K562 (cell line): ENCODE results near the gene NOBOX. TPM values are rescaled to one million over a fixed set of nuclear protein-coding genes. Genes with fewer than 3 reads are reported as not detected.

Experiments
- polyA plus RNA-seq, 8 experiments: library from polyadenylated mRNA; depleted of rRNA in 4 of 8; stranded (reverse) in 5 of 8; unstranded in 3 of 8; fragments of >200 nt; fragmentation: Nextera tagmentation in 2 of 8; fragmentation: Illumina TruSeq in 1 of 8; extraction: Ambion mirVana in 2 of 8; extraction: Trizol in 1 of 8; gene quantifications; 2 replicates each; pipeline versions ENCODE4 v1.2.1 to v1.2.3, GENCODE V29; 2011 to 2014; ENCODE audit warnings: inconsistent platforms in 1 of 8, missing spikeins in 1 of 8
- small RNA-seq: library from RNA; depleted of rRNA; stranded (forward); fragments of <200 nt; gene quantifications from one replicate; pipeline ENCODE3, GENCODE V24; 2014
- total RNA-seq, 7 experiments: library from RNA; depleted of rRNA in 6 of 7; stranded (reverse); fragments of >200 nt in 6 of 7; fragmentation: Illumina TruSeq in 2 of 7; extraction: Trizol in 2 of 7; gene quantifications; 2 replicates each; pipeline versions ENCODE4 v1.2.1 to v1.2.3, GENCODE V29; 2011 to 2021; ENCODE audit warnings: low replicate concordance in 1 of 7

The NOBOX gene
- total and polyA plus RNA-seq, 9 of the 15 experiments (the other 6 are each of a cell fraction or from before 2014, with no cell fraction given): not detected

Small RNA genes lying within 50 kb of the gene (small RNA-seq; reads per million reads assigned to genes)
- not detected for gene RNU6ATAC40P

Other genes starting within 250 kb of the NOBOX start
- not detected in 2 replicates for gene CTAGE4, start 220.2 kb downstream of the NOBOX start, total RNA-seq (2014; rRNA removed)
- not detected in 2 replicates for gene CTAGE4, start 220.2 kb downstream of the NOBOX start, total RNA-seq (2014; rRNA removed; fragmentation: Illumina TruSeq; extraction: Trizol)
- gene CTAGE4, start 220.2 kb downstream of the NOBOX start, total RNA-seq (2015; rRNA removed; fragmentation: Illumina TruSeq; extraction: Trizol): 0.04 TPM in 1 of 2 replicates, not detected in the other
- 0.07 TPM in 1 of 2 replicates, not detected in the other for gene CTAGE4, start 220.2 kb downstream of the NOBOX start, total RNA-seq (2021)
- gene CTAGE4, start 220.2 kb downstream of the NOBOX start, polyA plus RNA-seq (2011; rRNA removed): 0.08 and 0.17 TPM in 2 replicates
- not detected in 2 replicates for gene CTAGE4, start 220.2 kb downstream of the NOBOX start, polyA plus RNA-seq (2014; fragmentation: Illumina TruSeq; extraction: Trizol)
- not detected for gene CTAGE4, start 220.2 kb downstream of the NOBOX start, polyA plus RNA-seq (2014; fragmentation: Nextera tagmentation; extraction: Ambion mirVana)
- gene CTAGE4, start 220.2 kb downstream of the NOBOX start, polyA plus RNA-seq (2014; rRNA removed): 0.07 TPM in 1 of 2 replicates, not detected in the other
- not detected in 2 replicates for gene ARHGEF35, start 207.9 kb downstream of the NOBOX start, total RNA-seq (2014; rRNA removed)
- 0.22 and 0.36 TPM in 2 replicates for gene ARHGEF35, start 207.9 kb downstream of the NOBOX start, total RNA-seq (2014; rRNA removed; fragmentation: Illumina TruSeq; extraction: Trizol)
- gene ARHGEF35, start 207.9 kb downstream of the NOBOX start, total RNA-seq (2015; rRNA removed; fragmentation: Illumina TruSeq; extraction: Trizol): 0.30 and 0.33 TPM in 2 replicates
- gene ARHGEF35, start 207.9 kb downstream of the NOBOX start, total RNA-seq (2021): 0.22 and 0.49 TPM in 2 replicates
- gene ARHGEF35, start 207.9 kb downstream of the NOBOX start, polyA plus RNA-seq (2011; rRNA removed): 0.39 and 0.59 TPM in 2 replicates
- gene ARHGEF35, start 207.9 kb downstream of the NOBOX start, polyA plus RNA-seq (2014; fragmentation: Illumina TruSeq; extraction: Trizol): 0.21 TPM in 2 replicates
- gene ARHGEF35, start 207.9 kb downstream of the NOBOX start, polyA plus RNA-seq (2014; fragmentation: Nextera tagmentation; extraction: Ambion mirVana): not detected
- 0.16 TPM in 1 of 2 replicates, not detected in the other for gene ARHGEF35, start 207.9 kb downstream of the NOBOX start, polyA plus RNA-seq (2014; rRNA removed)
- gene OR2A42, start 164.1 kb downstream of the NOBOX start, total RNA-seq (2014; rRNA removed): not detected in 2 replicates
- not detected in 2 replicates for gene OR2A42, start 164.1 kb downstream of the NOBOX start, total RNA-seq (2014; rRNA removed; fragmentation: Illumina TruSeq; extraction: Trizol)
- gene OR2A42, start 164.1 kb downstream of the NOBOX start, total RNA-seq (2015; rRNA removed; fragmentation: Illumina TruSeq; extraction: Trizol): not detected in 2 replicates
- not detected in 2 replicates for gene OR2A42, start 164.1 kb downstream of the NOBOX start, total RNA-seq (2021)
- gene OR2A42, start 164.1 kb downstream of the NOBOX start, polyA plus RNA-seq (2011; rRNA removed): not detected in 2 replicates
- gene OR2A42, start 164.1 kb downstream of the NOBOX start, polyA plus RNA-seq (2014; fragmentation: Illumina TruSeq; extraction: Trizol): not detected in 2 replicates
- gene OR2A42, start 164.1 kb downstream of the NOBOX start, polyA plus RNA-seq (2014; fragmentation: Nextera tagmentation; extraction: Ambion mirVana): not detected
- not detected in 2 replicates for gene OR2A42, start 164.1 kb downstream of the NOBOX start, polyA plus RNA-seq (2014; rRNA removed)
- gene OR2A7, start 138.9 kb downstream of the NOBOX start, total RNA-seq (2014; rRNA removed): not detected in 2 replicates
- gene OR2A7, start 138.9 kb downstream of the NOBOX start, total RNA-seq (2014; rRNA removed; fragmentation: Illumina TruSeq; extraction: Trizol): not detected in 2 replicates
- gene OR2A7, start 138.9 kb downstream of the NOBOX start, total RNA-seq (2015; rRNA removed; fragmentation: Illumina TruSeq; extraction: Trizol): not detected in 2 replicates
- not detected in 2 replicates for gene OR2A7, start 138.9 kb downstream of the NOBOX start, total RNA-seq (2021)
- 0.06 and 0.08 TPM in 2 replicates for gene OR2A7, start 138.9 kb downstream of the NOBOX start, polyA plus RNA-seq (2011; rRNA removed)
- not detected in 2 replicates for gene OR2A7, start 138.9 kb downstream of the NOBOX start, polyA plus RNA-seq (2014; fragmentation: Illumina TruSeq; extraction: Trizol)
- gene OR2A7, start 138.9 kb downstream of the NOBOX start, polyA plus RNA-seq (2014; fragmentation: Nextera tagmentation; extraction: Ambion mirVana): under 1 TPM; 0.03 to 0.10 TPM
- gene OR2A7, start 138.9 kb downstream of the NOBOX start, polyA plus RNA-seq (2014; rRNA removed): not detected in 2 replicates
- not detected in 2 replicates for gene CTAGE8, start 134.4 kb downstream of the NOBOX start, total RNA-seq (2014; rRNA removed)
- gene CTAGE8, start 134.4 kb downstream of the NOBOX start, total RNA-seq (2014; rRNA removed; fragmentation: Illumina TruSeq; extraction: Trizol): not detected in 2 replicates
- 0.04 TPM in 1 of 2 replicates, not detected in the other for gene CTAGE8, start 134.4 kb downstream of the NOBOX start, total RNA-seq (2015; rRNA removed; fragmentation: Illumina TruSeq; extraction: Trizol)
- 0.11 TPM in 1 of 2 replicates, not detected in the other for gene CTAGE8, start 134.4 kb downstream of the NOBOX start, total RNA-seq (2021)
- 0.04 TPM in 1 of 2 replicates, not detected in the other for gene CTAGE8, start 134.4 kb downstream of the NOBOX start, polyA plus RNA-seq (2011; rRNA removed)
- not detected in 2 replicates for gene CTAGE8, start 134.4 kb downstream of the NOBOX start, polyA plus RNA-seq (2014; fragmentation: Illumina TruSeq; extraction: Trizol)
- not detected for gene CTAGE8, start 134.4 kb downstream of the NOBOX start, polyA plus RNA-seq (2014; fragmentation: Nextera tagmentation; extraction: Ambion mirVana)
- gene CTAGE8, start 134.4 kb downstream of the NOBOX start, polyA plus RNA-seq (2014; rRNA removed): not detected in 2 replicates
- not detected in 2 replicates for gene OR2A1, start 91.3 kb downstream of the NOBOX start, total RNA-seq (2014; rRNA removed)
- not detected in 2 replicates for gene OR2A1, start 91.3 kb downstream of the NOBOX start, total RNA-seq (2014; rRNA removed; fragmentation: Illumina TruSeq; extraction: Trizol)
- not detected in 2 replicates for gene OR2A1, start 91.3 kb downstream of the NOBOX start, total RNA-seq (2015; rRNA removed; fragmentation: Illumina TruSeq; extraction: Trizol)
- gene OR2A1, start 91.3 kb downstream of the NOBOX start, total RNA-seq (2021): not detected in 2 replicates
- gene OR2A1, start 91.3 kb downstream of the NOBOX start, polyA plus RNA-seq (2011; rRNA removed): not detected in 2 replicates
- gene OR2A1, start 91.3 kb downstream of the NOBOX start, polyA plus RNA-seq (2014; fragmentation: Illumina TruSeq; extraction: Trizol): not detected in 2 replicates
- not detected for gene OR2A1, start 91.3 kb downstream of the NOBOX start, polyA plus RNA-seq (2014; fragmentation: Nextera tagmentation; extraction: Ambion mirVana)
- gene OR2A1, start 91.3 kb downstream of the NOBOX start, polyA plus RNA-seq (2014; rRNA removed): not detected in 2 replicates
- gene ARHGEF5, start 48.3 kb downstream of the NOBOX start, total RNA-seq (2014; rRNA removed): 0.04 and 0.09 TPM in 2 replicates
- 0.18 TPM in 1 of 2 replicates, not detected in the other for gene ARHGEF5, start 48.3 kb downstream of the NOBOX start, total RNA-seq (2014; rRNA removed; fragmentation: Illumina TruSeq; extraction: Trizol)
- gene ARHGEF5, start 48.3 kb downstream of the NOBOX start, total RNA-seq (2015; rRNA removed; fragmentation: Illumina TruSeq; extraction: Trizol): 0.07 and 0.11 TPM in 2 replicates
- 0.29 and 0.49 TPM in 2 replicates for gene ARHGEF5, start 48.3 kb downstream of the NOBOX start, total RNA-seq (2021)
- gene ARHGEF5, start 48.3 kb downstream of the NOBOX start, polyA plus RNA-seq (2011; rRNA removed): 0.26 and 0.34 TPM in 2 replicates
- gene ARHGEF5, start 48.3 kb downstream of the NOBOX start, polyA plus RNA-seq (2014; fragmentation: Illumina TruSeq; extraction: Trizol): 0.10 and 0.12 TPM in 2 replicates
- gene ARHGEF5, start 48.3 kb downstream of the NOBOX start, polyA plus RNA-seq (2014; fragmentation: Nextera tagmentation; extraction: Ambion mirVana): under 1 TPM in 1 of 2 experiments, not detected in 1; 0.03 TPM
- gene ARHGEF5, start 48.3 kb downstream of the NOBOX start, polyA plus RNA-seq (2014; rRNA removed): 0.03 and 0.12 TPM in 2 replicates